ENCODE results near the gene WBP2NL.
"Not testable (repeated sequence)": the region's sequence is repeated elsewhere in the genome, so short reads cannot be mapped to it uniquely, and the experiment has no call there.

The WBP2NL gene

GRCh38 chr22:42070517-42071422 is 72.2 kb downstream of the WBP2NL start, which contains the start of gene NAGA:
NAGA (minus strand) TSS chr22:42070812; CDS start chr22:42070297, 515 bp downstream.
- Histone ChIP-seq H3K4me1 (ENCODE audit: control insufficient read depth, insufficient read depth, low read length, poor library complexity, severe bottlenecking) (peaks cover 28% of the 10 kb centered on the region), H3K27me3 (replicated peaks; ENCODE audit: control insufficient read depth, insufficient read depth, low read length, poor library complexity, severe bottlenecking) (no peaks in the 10 kb centered on the region), H3K36me3 (ENCODE audit: control insufficient read depth, insufficient read depth, low read length) (peaks cover 16% of the 10 kb centered on the region), H3K27ac (ENCODE audit: insufficient read depth, low read length, poor library complexity, severe bottlenecking) (peak within 1 kb of the TSS; percentile 66), H3K4me3 (ENCODE audit: insufficient read depth, low read depth, low read length, poor library complexity, severe bottlenecking) (peak within 1 kb of the TSS; percentile 63), H3K9me3 (ENCODE audit: control insufficient read depth, low read length) (no peaks in the 10 kb centered on the region)
- DNase-seq = peak; percentile 86 to 90 (median 89)

- Histone ChIP-seq H3K4me1 (ENCODE audit: control insufficient read depth, insufficient read depth, low read length, poor library complexity, severe bottlenecking) (peaks cover 28% of the 10 kb centered on the region), H3K4me3 (ENCODE audit: insufficient read depth, low read depth, low read length, poor library complexity, severe bottlenecking) (peak overlapping the region; percentile 63)
- H3K27ac ChIP-seq (ENCODE audit: insufficient read depth, low read length, poor library complexity, severe bottlenecking); H3K9me3 ChIP-seq (ENCODE audit: control insufficient read depth, low read length); DNase-seq; H3K36me3 ChIP-seq (ENCODE audit: control insufficient read depth, insufficient read depth, low read length); H3K27me3 ChIP-seq (replicated peaks; ENCODE audit: control insufficient read depth, insufficient read depth, low read length, poor library complexity, severe bottlenecking): not testable (repeated sequence)
These were observed 72.9 kb downstream of the WBP2NL start for GRCh38 chr22:42071508-42071907.

GRCh38 chr22:42072606-42073330 is 74.2 kb downstream of the WBP2NL start:
- no peaks in the 10 kb centered on the region for H3K9me3 ChIP-seq (ENCODE audit: control insufficient read depth, low read length)
- H3K27me3 ChIP-seq (replicated peaks; ENCODE audit: control insufficient read depth, insufficient read depth, low read length, poor library complexity, severe bottlenecking) = no peaks in the 10 kb centered on the region
- no peaks in the 10 kb centered on the region for H3K36me3 ChIP-seq (ENCODE audit: control insufficient read depth, insufficient read depth, low read length)
- H3K4me1 ChIP-seq (ENCODE audit: control insufficient read depth, insufficient read depth, low read length, poor library complexity, severe bottlenecking) = peaks cover 28% of the 10 kb centered on the region
- H3K27ac ChIP-seq (ENCODE audit: insufficient read depth, low read length, poor library complexity, severe bottlenecking) = no peak overlapping the region
- no peak for DNase-seq
- no peak overlapping the region for H3K4me3 ChIP-seq (ENCODE audit: insufficient read depth, low read depth, low read length, poor library complexity, severe bottlenecking)

- Histone ChIP-seq H3K4me3 (ENCODE audit: insufficient read depth, low read depth, low read length, poor library complexity, severe bottlenecking) (peak overlapping the region; percentile 59), H3K27ac (ENCODE audit: insufficient read depth, low read length, poor library complexity, severe bottlenecking) (peak overlapping the region; percentile 47), H3K9me3 (ENCODE audit: control insufficient read depth, low read length) (no peaks in the 10 kb centered on the region), H3K27me3 (replicated peaks; ENCODE audit: control insufficient read depth, insufficient read depth, low read length, poor library complexity, severe bottlenecking) (no peaks in the 10 kb centered on the region), H3K36me3 (ENCODE audit: control insufficient read depth, insufficient read depth, low read length) (no peaks in the 10 kb centered on the region), H3K4me1 (ENCODE audit: control insufficient read depth, insufficient read depth, low read length, poor library complexity, severe bottlenecking) (peaks cover 30% of the 10 kb centered on the region)
- DNase-seq = no peak
These were observed 75.0 kb downstream of the WBP2NL start for GRCh38 chr22:42073621-42074041.

- H3K4me1 ChIP-seq (ENCODE audit: control insufficient read depth, insufficient read depth, low read length, poor library complexity, severe bottlenecking) = peaks cover 36% of the 10 kb centered on the region
- no peaks in the 10 kb centered on the region for H3K9me3 ChIP-seq (ENCODE audit: control insufficient read depth, low read length)
- H3K36me3 ChIP-seq (ENCODE audit: control insufficient read depth, insufficient read depth, low read length) = no peaks in the 10 kb centered on the region
- peak within 1 kb of the TSS; percentile 59 for H3K4me3 ChIP-seq (ENCODE audit: insufficient read depth, low read depth, low read length, poor library complexity, severe bottlenecking)
- peak in 1 of 3 donors; percentile 44 for DNase-seq
- no peaks in the 10 kb centered on the region for H3K27me3 ChIP-seq (replicated peaks; ENCODE audit: control insufficient read depth, insufficient read depth, low read length, poor library complexity, severe bottlenecking)
- H3K27ac ChIP-seq (ENCODE audit: insufficient read depth, low read length, poor library complexity, severe bottlenecking) = peak within 1 kb of the TSS; percentile 47
These were observed 75.7 kb downstream of the WBP2NL start, which contains the start of gene PHETA2 for GRCh38 chr22:42074132-42074811. PHETA2 (plus strand) TSS chr22:42074248; CDS start chr22:42077294, 3,046 bp downstream.

GRCh38 chr22:42074846-42075676 is 76.5 kb downstream of the WBP2NL start:
- peaks cover 31% of the 10 kb centered on the region for H3K4me1 ChIP-seq (ENCODE audit: control insufficient read depth, insufficient read depth, low read length, poor library complexity, severe bottlenecking)
- DNase-seq = no peak
- H3K27ac ChIP-seq (ENCODE audit: insufficient read depth, low read length, poor library complexity, severe bottlenecking) = no peak overlapping the region
- H3K27me3 ChIP-seq (replicated peaks; ENCODE audit: control insufficient read depth, insufficient read depth, low read length, poor library complexity, severe bottlenecking) = no peaks in the 10 kb centered on the region
- H3K4me3 ChIP-seq (ENCODE audit: insufficient read depth, low read depth, low read length, poor library complexity, severe bottlenecking) = peak overlapping the region; percentile 59
- no peaks in the 10 kb centered on the region for H3K9me3 ChIP-seq (ENCODE audit: control insufficient read depth, low read length)
- no peaks in the 10 kb centered on the region for H3K36me3 ChIP-seq (ENCODE audit: control insufficient read depth, insufficient read depth, low read length)

GRCh38 chr22:42076764-42077485 is 78.3 kb downstream of the WBP2NL start:
- no peak overlapping the region for H3K4me3 ChIP-seq (ENCODE audit: insufficient read depth, low read depth, low read length, poor library complexity, severe bottlenecking)
- H3K9me3 ChIP-seq (ENCODE audit: control insufficient read depth, low read length) = no peaks in the 10 kb centered on the region
- no peak for DNase-seq
- H3K4me1 ChIP-seq (ENCODE audit: control insufficient read depth, insufficient read depth, low read length, poor library complexity, severe bottlenecking) = peaks cover 28% of the 10 kb centered on the region
- H3K27ac ChIP-seq (ENCODE audit: insufficient read depth, low read length, poor library complexity, severe bottlenecking) = no peak overlapping the region
- H3K27me3 ChIP-seq (replicated peaks; ENCODE audit: control insufficient read depth, insufficient read depth, low read length, poor library complexity, severe bottlenecking) = no peaks in the 10 kb centered on the region
- no peaks in the 10 kb centered on the region for H3K36me3 ChIP-seq (ENCODE audit: control insufficient read depth, insufficient read depth, low read length)

- Histone ChIP-seq H3K4me3 (ENCODE audit: insufficient read depth, low read depth, low read length, poor library complexity, severe bottlenecking) (no peak overlapping the region), H3K27ac (ENCODE audit: insufficient read depth, low read length, poor library complexity, severe bottlenecking) (no peak overlapping the region), H3K9me3 (ENCODE audit: control insufficient read depth, low read length) (no peaks in the 10 kb centered on the region), H3K4me1 (ENCODE audit: control insufficient read depth, insufficient read depth, low read length, poor library complexity, severe bottlenecking) (peaks cover 28% of the 10 kb centered on the region), H3K27me3 (replicated peaks; ENCODE audit: control insufficient read depth, insufficient read depth, low read length, poor library complexity, severe bottlenecking) (no peaks in the 10 kb centered on the region), H3K36me3 (ENCODE audit: control insufficient read depth, insufficient read depth, low read length) (no peaks in the 10 kb centered on the region)
- no peak for DNase-seq
These were observed 79.0 kb downstream of the WBP2NL start for GRCh38 chr22:42077486-42078125.

Measured in effector memory CD4-positive, alpha-beta T cell (primary cell).